HG03432 (cell line): ENCODE measurements around the gene CYS1.
A peak's percentile ranks its signal among the peaks of the same experiment; 100 is the strongest.
"Not testable (repeated sequence)": the region's sequence is repeated elsewhere in the genome, so short reads cannot be mapped to it uniquely, and the experiment has no call there.

Experiments
- ATAC-seq: cut with Tn5 transposase; IDR thresholded peaks from one replicate; pipeline ENCODE4 v1.9.1; 2021; ENCODE audit warnings: mild to moderate bottlenecking, moderate library complexity; ENCODE audit not compliant: unreplicated experiment

CYS1 gene, protein sequence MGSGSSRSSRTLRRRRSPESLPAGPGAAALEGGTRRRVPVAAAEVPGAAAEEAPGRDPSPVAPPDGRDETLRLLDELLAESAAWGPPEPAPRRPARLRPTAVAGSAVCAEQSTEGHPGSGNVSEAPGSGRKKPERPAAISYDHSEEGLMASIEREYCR

DNA sequence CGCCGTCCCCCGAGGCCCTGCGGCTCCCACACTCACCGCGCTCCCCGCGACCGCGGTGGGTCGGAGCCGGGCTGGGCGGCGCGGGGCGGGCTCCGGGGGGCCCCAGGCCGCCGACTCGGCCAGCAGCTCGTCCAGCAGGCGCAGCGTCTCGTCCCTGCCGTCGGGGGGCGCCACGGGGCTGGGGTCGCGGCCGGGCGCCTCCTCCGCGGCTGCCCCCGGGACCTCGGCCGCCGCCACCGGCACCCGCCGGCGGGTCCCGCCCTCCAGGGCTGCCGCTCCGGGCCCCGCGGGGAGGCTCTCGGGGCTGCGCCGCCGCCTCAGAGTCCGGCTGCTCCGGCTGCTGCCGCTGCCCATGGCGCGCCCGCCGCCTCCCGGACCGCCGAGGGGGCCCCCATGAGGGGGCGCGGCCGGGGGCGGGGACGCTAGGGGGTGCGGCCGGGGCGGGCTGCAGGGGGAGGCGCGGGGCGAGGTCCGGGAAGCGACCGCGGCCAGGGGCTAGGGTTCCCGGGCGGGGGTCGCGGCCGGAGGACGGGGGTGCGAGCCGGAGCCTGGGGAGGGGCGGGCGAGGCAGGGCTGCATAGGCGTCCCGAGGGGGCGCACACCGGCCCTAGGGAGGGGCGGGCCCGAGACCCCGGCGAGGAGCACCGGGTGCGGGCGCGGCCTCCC, at the start of gene CYS1:
CYS1 (minus strand) TSS at position 542 of the 666 bp plus-strand sequence; CDS start at position 354, 188 bp downstream.
- ATAC-seq = peak; percentile 45

DNA sequence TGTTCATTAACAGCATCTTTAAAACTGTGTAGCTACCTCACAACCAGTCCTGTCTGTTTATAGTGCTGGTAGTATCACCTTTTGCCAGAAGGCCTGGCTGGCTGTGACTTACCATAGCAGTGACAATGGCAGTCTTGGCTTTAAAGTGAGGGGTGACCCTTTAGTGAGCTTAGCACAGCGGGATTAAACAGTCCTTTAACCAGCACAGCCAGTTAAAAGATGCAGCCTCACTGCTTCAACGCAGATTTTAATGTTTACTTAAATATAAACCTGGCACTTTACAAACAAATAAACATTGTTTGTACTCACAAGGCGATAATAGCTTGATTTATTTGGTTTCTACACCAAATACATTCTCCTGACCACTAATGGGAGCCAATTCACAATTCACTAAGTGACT, 49.3 kb upstream of the CYS1 start:
- ATAC-seq = no peak

DNA sequence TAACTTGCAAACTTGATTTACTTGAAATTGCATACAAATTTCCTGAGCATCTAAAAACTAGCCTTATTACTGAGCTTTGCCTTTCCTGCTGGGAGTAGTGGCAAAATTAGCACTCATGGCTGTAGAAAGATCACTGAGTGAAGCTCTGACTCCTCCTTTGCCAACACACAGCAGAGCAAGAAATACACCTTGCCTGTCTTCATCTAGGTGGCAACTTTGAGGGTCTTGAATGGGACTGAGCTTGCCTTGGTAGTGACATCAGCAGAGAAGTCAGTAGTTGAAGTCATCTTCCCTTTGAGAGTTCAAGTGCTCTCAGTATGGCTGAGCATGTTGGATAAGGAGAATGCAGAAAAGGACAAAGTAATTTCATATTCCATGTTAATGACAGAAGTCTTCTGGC, 48.2 kb upstream of the CYS1 start:
- no peak for ATAC-seq

DNA sequence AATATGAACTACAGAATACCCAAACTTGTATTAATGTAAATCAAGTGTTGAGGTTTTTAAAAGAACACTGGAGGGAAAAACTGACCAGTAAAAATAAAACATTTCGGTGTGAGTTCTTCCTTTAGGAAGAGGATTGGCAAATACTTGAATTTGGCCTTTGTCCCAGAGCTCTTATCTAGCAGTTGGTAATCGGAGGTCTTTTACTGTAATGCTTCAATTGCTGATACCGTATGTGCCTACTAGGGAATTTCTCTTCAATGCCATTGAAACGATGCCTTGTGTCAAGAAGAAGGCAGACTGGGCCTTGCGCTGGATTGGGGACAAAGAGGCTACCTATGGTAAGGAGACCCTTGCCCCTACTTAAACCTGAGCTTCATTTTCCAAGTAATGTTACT, 46.4 kb upstream of the CYS1 start:
- ATAC-seq = no peak

DNA sequence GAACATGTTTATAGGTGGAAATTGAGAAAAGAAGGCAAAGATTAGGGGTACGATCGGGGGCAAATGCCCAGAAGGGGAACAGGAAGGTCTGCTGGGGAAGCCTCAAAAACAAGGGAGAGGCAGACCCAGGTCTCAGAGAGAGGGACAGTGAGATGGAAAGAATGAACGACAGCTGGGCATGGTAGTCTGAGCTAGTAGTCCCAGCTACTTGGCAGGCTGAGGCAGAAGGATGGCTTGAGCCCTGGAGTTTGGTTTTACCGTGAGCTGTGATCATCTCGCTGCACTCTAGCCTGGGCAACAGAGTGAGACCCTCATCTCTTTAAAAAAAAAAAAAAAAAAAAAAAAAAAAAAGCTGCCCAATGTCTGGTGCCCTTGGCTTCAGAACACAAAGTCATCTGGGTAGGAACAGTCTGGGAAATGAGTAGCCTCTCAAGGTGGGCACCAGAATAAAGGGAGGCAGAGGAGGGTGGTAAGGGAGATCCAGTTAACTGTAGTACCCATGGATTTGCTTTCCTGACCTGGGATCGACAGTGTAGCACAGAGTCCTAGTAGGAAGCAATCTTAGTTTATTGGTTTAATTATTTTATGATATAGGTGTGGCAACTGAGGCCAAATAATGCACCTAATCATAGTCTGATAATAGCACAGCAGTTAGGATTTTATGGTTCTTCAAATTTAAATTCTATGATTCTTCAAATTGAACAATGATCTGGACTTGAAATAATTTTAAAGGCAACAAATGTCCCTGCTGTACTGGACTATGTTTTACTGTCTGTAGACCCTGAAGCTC, 45.8 kb upstream of the CYS1 start:
- no peak for ATAC-seq

DNA sequence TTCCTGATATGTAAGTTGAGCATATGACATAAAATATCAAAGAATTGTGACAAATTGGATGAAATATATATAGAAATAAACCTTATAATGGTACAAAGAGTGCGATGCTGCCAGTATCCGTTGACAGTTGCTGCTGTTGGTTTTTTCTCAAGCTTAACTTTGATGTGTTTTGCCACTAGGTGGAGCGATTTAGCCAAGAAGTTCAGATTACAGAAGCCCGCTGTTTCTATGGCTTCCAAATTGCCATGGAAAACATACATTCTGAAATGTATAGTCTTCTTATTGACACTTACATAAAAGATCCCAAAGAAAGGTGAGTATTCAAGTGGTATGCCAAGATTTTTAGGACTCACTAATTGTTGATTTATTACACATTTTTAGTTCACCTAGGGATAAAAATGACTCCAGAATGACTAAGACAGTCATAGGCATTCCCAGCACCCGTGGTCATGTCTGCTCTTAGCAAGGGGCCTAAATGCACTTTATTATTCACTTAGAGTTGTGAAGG, 44.4 kb upstream of the CYS1 start:
- ATAC-seq = no peak

DNA sequence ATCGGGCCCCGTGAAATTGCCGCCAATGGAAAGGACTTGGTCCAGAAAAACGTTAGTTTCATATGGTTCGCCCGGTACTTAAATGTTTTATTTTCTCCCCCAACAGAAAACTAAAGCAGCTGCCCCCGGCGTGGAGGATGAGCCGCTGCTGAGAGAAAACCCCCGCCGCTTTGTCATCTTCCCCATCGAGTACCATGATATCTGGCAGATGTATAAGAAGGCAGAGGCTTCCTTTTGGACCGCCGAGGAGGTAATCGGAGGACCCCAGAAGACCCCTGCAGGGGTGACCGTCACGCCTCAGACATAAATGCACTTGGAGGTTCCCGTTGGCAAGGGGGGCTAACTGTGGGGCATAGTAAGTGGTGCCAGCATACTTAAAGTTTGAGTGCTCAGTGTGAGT, 43.1 kb upstream of the CYS1 start:
- no peak for ATAC-seq

DNA sequence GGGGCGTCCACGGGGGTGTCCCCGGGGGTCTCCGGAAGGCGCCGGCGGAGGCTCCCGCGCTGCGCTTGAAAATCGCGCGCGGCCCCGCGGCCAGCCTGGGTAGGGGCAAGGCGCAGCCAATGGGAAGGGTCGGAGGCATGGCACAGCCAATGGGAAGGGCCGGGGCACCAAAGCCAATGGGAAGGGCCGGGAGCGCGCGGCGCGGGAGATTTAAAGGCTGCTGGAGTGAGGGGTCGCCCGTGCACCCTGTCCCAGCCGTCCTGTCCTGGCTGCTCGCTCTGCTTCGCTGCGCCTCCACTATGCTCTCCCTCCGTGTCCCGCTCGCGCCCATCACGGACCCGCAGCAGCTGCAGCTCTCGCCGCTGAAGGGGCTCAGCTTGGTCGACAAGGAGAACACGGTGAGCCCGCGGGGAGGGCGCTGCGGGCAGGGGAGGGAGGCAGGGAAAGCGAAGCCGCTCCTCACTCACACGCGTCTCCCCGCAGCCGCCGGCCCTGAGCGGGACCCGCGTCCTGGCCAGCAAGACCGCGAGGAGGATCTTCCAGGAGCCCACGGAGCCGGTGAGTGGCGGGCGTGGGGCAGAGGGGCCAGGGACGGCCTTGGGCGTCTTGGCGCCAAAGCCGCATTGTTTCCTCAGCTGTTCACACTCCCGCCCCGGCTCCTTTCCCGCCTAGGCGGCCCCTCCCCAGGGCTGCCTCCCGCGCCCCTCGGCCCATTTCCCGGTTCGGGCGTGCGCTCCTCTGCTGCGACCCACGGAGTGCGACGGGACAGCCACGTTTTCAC, 42.5 kb upstream of the CYS1 start, which contains the start of gene RRM2:
RRM2 (plus strand) TSS at position 240 of the 781 bp plus-strand sequence; CDS start at position 300, 60 bp downstream.
- ATAC-seq = peak; percentile 77

DNA sequence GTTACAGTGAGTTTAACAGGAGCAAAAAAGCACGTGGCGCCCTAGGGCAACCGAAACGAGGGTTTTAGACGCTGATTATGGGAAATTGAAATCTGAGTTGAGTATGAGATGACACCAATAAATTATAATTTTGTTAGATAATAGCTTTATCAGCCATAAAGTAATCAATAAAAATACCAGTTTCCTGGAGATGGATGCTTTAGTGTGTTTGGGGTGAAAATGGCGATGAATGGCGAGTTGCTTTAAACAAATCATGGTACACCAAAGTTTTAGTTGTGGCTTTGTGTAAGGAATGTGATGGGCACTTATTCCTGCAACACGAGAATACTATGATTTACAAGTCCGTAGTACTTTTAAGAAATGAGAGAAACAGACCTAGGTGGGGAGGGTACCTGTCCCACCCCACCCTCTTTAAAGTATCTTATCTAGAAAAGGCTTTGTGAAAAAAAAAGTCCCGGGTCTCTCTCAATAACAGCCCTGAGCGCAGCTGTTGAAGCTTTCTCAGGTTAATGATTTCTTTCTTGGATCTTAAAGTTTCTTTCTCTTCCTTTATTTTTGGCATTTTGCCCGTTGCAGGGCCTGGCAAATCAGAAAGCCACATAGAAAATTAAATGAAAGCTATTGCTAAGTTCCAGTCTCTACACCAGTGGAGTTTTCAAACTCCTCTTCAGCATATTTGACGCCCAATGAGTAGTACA, 40.8 kb upstream of the CYS1 start:
- ATAC-seq = no peak

DNA sequence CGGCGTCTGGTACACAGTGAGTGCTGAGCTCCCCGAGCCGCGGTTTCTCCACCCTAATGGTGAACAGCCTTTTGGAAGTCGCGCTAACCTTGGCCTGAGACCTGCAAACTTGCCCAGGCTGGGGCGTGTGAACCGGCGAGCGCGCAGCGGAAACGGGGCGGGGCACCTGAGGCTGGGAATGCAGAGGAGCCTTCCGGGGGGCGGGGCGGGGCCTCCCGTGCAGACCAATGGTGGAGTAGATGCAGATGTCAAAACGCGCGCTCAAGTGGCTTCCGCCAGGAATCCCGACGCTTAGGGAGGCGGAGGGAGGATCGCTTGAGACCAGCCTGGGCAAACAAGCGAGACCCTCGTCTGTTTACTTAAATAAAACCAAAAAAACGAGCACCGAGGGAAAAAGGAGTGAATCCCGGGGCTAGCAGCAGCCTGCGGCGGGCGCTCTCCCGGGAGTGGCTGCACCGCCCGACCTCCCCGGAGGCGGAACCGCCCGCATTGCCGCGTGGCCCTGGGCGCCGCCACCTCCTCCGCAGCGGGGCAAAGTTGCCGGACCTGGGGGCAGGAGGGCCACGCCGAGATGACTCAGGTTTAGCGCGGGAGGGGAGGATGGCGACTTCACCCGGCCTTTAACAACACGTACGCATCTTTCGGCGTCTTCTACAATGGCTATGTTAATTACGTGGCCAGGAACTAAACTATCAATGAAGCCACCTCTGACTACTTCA, 40.1 kb upstream of the CYS1 start:
- ATAC-seq = peak; percentile 64

DNA sequence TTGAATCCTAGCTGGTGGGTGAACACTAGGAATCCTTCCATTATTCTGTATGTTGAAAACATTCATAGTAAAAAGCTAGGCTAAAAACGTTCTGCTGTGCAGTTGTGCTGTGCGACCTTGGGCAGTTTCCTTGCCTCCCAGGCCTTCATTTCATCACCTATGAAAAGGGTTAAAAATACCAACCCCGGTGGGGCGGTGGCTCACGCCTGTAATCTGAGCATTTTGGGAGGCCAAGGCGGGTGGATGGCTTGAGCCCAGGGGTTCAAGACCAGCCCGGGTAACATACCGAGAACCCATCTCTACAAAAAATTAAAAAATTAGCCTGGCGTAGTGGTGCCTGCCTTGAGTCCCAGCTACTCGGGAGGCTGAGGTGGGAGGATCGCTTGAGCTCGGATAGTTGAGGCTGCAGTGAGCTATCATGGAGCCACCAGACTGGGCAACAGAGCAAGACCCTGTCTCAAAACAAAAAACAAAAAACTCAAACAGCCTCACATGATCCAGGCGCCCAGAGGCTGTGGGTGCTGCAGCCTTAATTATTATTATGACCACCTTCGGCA, 39.5 kb upstream of the CYS1 start:
- ATAC-seq = no peak

DNA sequence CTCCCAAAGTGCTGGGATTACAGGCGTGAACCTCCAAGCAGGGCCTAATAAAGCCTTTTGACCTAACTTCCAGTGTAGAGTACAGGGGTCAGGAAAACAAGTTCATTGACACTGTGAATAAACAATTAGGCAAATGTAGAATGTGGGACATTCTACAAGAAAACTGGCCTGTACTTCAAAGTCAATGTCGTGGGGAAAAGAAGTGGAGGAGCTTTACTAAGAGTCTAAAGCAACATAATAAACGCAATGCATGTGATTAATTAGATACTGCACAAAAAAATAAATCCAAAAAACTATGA, 38.8 kb upstream of the CYS1 start:
- ATAC-seq = no peak

DNA sequence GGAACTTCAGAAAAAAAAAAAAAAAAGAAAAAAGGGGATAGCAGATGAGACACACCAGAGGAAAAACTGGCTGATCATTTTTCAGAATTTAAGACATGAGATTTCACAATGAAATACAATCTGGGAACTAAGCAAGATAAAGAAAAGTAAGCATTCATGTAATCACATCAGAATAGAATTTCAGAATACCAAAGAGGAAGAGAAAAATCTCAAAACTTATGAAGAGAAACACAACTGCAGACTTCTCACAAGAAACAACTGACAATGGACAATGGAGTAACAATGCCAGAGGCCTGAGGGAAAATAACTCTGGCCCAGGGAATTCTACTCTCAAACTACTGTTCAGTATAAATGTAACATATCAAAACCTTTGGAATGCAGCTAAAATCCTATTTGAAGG, 29.1 kb upstream of the CYS1 start:
- ATAC-seq = no peak

DNA sequence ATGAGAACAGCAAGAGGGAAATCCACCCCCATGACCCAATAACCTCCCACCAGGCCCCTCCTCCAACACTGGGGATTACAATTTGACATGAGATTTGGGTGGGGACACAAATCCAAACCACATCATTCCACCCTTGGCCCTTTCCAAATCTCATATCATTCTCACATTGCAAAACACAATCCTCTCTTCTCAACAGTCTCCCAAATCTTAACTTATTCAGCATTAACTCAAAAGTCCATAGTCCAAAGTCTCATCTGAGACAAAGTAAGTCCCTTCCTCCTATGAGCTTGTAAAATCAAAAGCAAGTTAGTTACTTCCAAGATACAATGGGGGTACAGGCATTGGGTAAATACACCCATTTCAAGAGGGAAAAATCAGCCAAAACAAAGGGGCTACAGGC, 24.7 kb upstream of the CYS1 start:
- not testable (repeated sequence) for ATAC-seq

DNA sequence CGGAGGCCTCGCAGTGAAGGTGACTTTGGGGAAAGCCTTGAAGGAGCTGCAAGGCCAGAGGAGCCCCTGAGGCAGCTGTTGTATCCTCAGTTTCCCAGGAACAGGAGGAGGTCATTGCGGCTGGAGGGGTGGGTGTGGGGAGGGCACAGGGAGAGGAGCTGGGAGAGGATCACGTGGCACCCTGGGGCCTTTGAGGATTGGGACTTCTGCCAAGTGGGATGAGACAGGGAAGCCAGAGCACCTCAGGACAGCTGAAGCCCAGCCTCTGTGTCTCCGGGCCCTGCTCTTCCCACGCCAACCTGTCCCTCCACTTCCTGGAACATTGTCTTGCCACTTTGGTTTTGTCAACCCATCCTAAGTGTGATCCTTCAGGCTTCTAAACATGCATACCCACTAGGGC, 23.0 kb upstream of the CYS1 start:
- no peak for ATAC-seq

DNA sequence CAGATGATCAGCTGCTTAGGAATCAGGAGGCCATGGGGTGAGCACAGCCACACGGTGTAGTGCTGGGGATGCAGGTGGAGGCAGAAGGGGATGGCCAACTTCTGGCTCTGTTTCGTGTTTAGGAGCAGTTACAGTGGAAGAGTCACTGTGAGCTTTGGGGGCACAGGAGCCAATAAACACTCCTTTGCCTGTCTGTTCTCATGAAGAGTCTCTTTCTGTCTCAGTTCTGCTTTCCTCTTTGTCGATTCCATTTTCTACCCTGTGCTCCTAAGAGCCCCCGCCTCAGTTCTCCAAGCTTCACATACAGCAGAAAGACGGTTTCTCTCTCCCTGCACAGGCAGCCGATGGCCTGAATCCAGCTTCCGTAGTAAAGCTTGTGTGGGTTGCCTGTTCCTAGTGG, 21.3 kb upstream of the CYS1 start:
- no peak for ATAC-seq

DNA sequence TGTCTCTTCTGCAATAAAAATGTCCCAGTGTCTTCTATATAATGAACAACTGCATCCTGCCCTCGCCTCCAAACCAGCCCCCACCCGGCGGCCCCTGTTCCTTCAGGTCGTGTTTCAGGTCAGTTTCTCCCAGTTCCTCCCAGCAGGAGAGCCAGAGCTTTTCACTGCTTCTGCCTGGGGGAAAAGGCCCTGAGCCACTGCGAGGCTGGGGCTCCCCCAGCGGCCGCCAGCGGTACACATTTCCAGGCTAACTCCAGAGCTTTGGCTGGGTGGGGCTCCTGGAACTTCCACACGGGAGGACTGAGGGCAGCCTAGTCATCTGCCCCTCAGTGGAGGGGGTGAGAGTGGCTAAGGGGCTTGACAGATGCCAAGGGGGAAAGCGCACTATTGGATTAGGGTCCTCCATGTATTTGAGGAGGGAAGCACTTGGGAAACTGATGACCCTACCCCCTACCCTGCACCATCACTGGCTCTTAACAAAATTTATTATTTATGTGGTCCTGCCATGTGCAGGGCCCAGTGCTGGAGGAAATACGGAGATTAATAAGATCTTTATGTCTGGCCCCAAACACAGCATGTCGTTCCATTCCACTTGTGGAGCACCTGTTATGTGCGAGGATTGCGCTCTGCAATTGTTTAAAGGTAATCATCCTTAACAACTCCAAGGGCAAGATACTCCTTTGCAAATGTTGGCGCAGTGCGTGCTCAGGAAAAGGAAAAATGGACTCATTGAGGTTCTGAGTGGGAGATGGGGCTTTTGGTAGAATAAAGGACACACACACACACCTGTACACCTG, 17.3 kb upstream of the CYS1 start:
- ATAC-seq = peak; percentile 83

DNA sequence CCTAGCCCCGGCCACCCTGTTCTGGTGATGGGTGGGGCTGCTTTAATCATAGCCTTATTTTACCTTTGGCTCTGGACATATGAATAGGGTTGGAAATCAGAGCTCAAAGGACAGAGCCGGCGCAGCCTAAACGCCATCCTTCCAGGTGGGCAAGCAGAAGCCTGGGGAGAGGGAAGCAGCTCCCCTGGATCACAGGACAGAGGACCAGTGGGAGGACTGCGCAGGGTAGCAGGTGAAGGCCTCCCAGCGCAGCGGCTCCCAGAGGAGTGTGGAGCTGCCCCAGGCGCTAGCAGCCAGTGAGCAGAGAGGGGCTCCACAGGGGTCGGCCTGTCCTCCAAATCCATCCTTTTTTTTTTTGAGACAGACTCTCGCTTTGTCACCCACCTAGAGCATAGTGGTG, 16.4 kb upstream of the CYS1 start:
- no peak for ATAC-seq

DNA sequence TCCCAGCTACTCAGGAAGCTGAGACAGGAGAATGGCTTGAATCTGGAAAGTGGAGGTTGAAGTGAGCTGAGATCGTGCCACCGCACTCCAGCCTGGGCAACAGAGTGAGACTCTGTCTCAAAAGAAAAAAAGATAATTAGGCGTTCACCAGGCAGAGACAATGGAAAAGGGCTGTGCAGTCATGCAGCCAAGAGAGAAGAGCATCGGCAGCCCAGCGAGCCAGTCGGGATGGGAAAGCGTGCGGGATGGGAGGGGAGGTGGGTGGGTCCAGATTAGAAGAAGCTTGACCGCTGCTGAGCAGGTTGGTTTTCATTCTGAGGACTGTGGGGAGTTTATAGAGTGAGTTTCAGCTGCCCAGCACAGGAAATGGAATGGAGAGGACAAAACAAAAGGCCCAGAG, 15.0 kb upstream of the CYS1 start:
- ATAC-seq = no peak
